Esophagus squamous epithelium (tissue), 5 donors: ENCODE results near the gene C6orf132. TPM values are rescaled to one million over a fixed set of nuclear protein-coding genes. Genes with fewer than 3 reads are reported as not detected.
A peak's percentile ranks its signal among the peaks of the same experiment; 100 is the strongest.

Experiments
- DNase-seq: peaks from one replicate; lab custom pipeline; 2025; lab: John Stamatoyannopoulos, UW
- H3K27ac ChIP-seq, 4 donors: fragments of 200-600 bp; sonication (generic); one replicate each; pipeline ENCODE4 v1.5.1; 2016 to 2019; ENCODE audit warnings: mild to moderate bottlenecking in 1 of 4
- H3K27me3 ChIP-seq, 4 donors: fragments of 200-600 bp; sonication (generic); 1 replicate in 3 of 4; 2 replicates in 1 of 4; pipeline versions ENCODE4 v1.5.1 to v1.6.0; 2017 to 2021; ENCODE audit warnings: antibody characterized with exemption in 1 of 4
- H3K36me3 ChIP-seq, 3 donors: fragments of 200-600 bp; sonication (generic); one replicate each; pipeline ENCODE4 v1.5.1; 2016 to 2019
- H3K4me1 ChIP-seq, 3 donors: fragments of 200-600 bp; sonication (generic); one replicate each; pipeline ENCODE4 v1.5.1; 2017 to 2019
- H3K4me3 ChIP-seq, 4 donors: fragments of 200-600 bp; sonication (generic); 1 replicate in 3 of 4; 2 replicates in 1 of 4; pipeline ENCODE4 v1.5.1; 2016 to 2019; ENCODE audit warnings: mild to moderate bottlenecking in 2 of 4, moderate library complexity in 1 of 4
- H3K9me3 ChIP-seq, 3 donors: fragments of 200-600 bp; sonication (generic); one replicate each; pipeline ENCODE4 v1.5.1; 2016 to 2019
- CTCF ChIP-seq, 6 experiments: fragments of 450-650 bp in 4 of 6; fragments of 200-600 bp in 2 of 6; sonication (generic) in 2 of 6; IDR thresholded peaks; one replicate each; pipeline ENCODE4 v1.5.1; 2016 to 2019; ENCODE audit warnings: antibody characterized with exemption in 6 of 6, mild to moderate bottlenecking in 4 of 6, moderate library complexity in 4 of 6
- POLR2A ChIP-seq, 4 donors: fragments of 450-650 bp; IDR thresholded peaks; one replicate each; pipeline ENCODE4 v1.6.1; 2017; ENCODE audit warnings: antibody characterized with exemption in 4 of 4, mild to moderate bottlenecking in 4 of 4, moderate library complexity in 3 of 4
- WGBS, 2 donors: methylation state at CpG; one replicate each; pipeline ENCODE4 v1.1.5; 2018; 5-methylcytosine and 5-hydroxymethylcytosine counted together
- intact Hi-C: fragments of 100-400 bp; cut with DNase I; formaldehyde crosslinking; loops from one replicate; pipeline ENCODE4 v1.15.0; 2022
- total RNA-seq, 4 donors: library from RNA; depleted of rRNA; stranded (reverse); fragments of >200 nt; gene quantifications; one replicate each; pipeline ENCODE4 v1.1.0, GENCODE V29; 2016
- donor health status: DM: yes; HTN: yes; CAD: no.

Gene C6orf132
- total RNA-seq, 4 donors from 2014 or later = 87.8 to 254 (median 142) TPM

- no peak for DNase-seq
- Histone ChIP-seq H3K27ac (no peak overlapping the region), H3K4me3 (no peak overlapping the region), H3K36me3 (no peaks in the 10 kb centered on the region), H3K27me3 (no peaks in the 10 kb centered on the region), H3K9me3 (no peaks in the 10 kb centered on the region), H3K4me1 (peaks cover 0 to 17% (median 0%) of the 10 kb centered on the region in 3 donors)
- 70 to 86% methylated on average over 6 of the region's 6 CpGs for WGBS, 2 donors
- TF ChIP-seq CTCF (IDR thresholded peaks at IDR 0.05) (no peak), POLR2A (IDR thresholded peaks at IDR 0.05) (no peak)
- intact Hi-C loops = loop anchor here (10.0 kb wide), 1 partner anchor 46 kb away; the partner anchor contains the start of gene MRPS10
Observed at GRCh38 chr6:42168650-42169049, 26.2 kb upstream of the C6orf132 start.

GRCh38 chr6:42166444-42167141 is 24.2 kb upstream of the C6orf132 start:
- H3K4me1 ChIP-seq = peaks cover 0 to 17% (median 0%) of the 10 kb centered on the region in 3 donors
- TF ChIP-seq CTCF (IDR thresholded peaks at IDR 0.05) = peak; percentile 82 to 97 (median 96)
- no peak for TF ChIP-seq POLR2A (IDR thresholded peaks at IDR 0.05)
- no peaks in the 10 kb centered on the region for H3K9me3 ChIP-seq
- no peak for DNase-seq
- H3K27me3 ChIP-seq = no peaks in the 10 kb centered on the region
- peak overlapping the region in 2 of 4 donors; percentile 39 to 44 for H3K27ac ChIP-seq
- H3K4me3 ChIP-seq = no peak overlapping the region
- WGBS, 2 donors = 2 to 3% methylated on average over 4 to 7 of the region's 8 CpGs
- no peaks in the 10 kb centered on the region for H3K36me3 ChIP-seq
- intact Hi-C loops = loop anchor here (2.0 to 10.0 kb wide), 2 partner anchors 48 to 90 kb away; partner anchors contain the start of gene MRPS10

- no peak overlapping the region for H3K27ac ChIP-seq
- no peak overlapping the region for H3K4me3 ChIP-seq
- WGBS, 2 donors = 67 to 77% methylated on average over 8 to 9 of the region's 9 CpGs
- peaks cover 6 to 30% (median 8%) of the 10 kb centered on the region in 3 donors for H3K4me1 ChIP-seq
- no peaks in the 10 kb centered on the region for H3K9me3 ChIP-seq
- TF ChIP-seq POLR2A (IDR thresholded peaks at IDR 0.05) (no peak), CTCF (IDR thresholded peaks at IDR 0.05) (no peak)
- intact Hi-C loops = loop anchor here (10.0 kb wide), 1 partner anchor 50 kb away; the partner anchor contains the start of gene MRPS10
- no peak for DNase-seq
- H3K36me3 ChIP-seq = no peaks in the 10 kb centered on the region
- H3K27me3 ChIP-seq = no peaks in the 10 kb centered on the region
Observed at GRCh38 chr6:42165016-42165415, 22.6 kb upstream of the C6orf132 start.

GRCh38 chr6:42163981-42164380 is 21.6 kb upstream of the C6orf132 start:
- 0 to 17% methylated on average over 1 of the region's 1 CpG for WGBS, 2 donors
- H3K36me3 ChIP-seq = no peaks in the 10 kb centered on the region
- no peaks in the 10 kb centered on the region for H3K9me3 ChIP-seq
- intact Hi-C loops = loop anchor here (10.0 kb wide), 1 partner anchor 51 kb away; the partner anchor contains the start of gene MRPS10
- no peak overlapping the region for H3K27ac ChIP-seq
- DNase-seq = no peak
- H3K4me3 ChIP-seq = no peak overlapping the region
- TF ChIP-seq CTCF (IDR thresholded peaks at IDR 0.05) (no peak), POLR2A (IDR thresholded peaks at IDR 0.05) (no peak)
- H3K27me3 ChIP-seq = no peaks in the 10 kb centered on the region
- H3K4me1 ChIP-seq = peaks cover 8 to 41% (median 10%) of the 10 kb centered on the region in 3 donors

GRCh38 chr6:42162812-42163211 is 20.4 kb upstream of the C6orf132 start:
- no peak for TF ChIP-seq POLR2A (IDR thresholded peaks at IDR 0.05)
- no peak for TF ChIP-seq CTCF (IDR thresholded peaks at IDR 0.05)
- Histone ChIP-seq H3K4me3 (no peak overlapping the region), H3K9me3 (no peaks in the 10 kb centered on the region), H3K27ac (no peak overlapping the region), H3K27me3 (no peaks in the 10 kb centered on the region), H3K4me1 (peaks cover 13 to 52% (median 13%) of the 10 kb centered on the region in 3 donors), H3K36me3 (no peaks in the 10 kb centered on the region)
- no peak for DNase-seq
- WGBS, 2 donors = 20 to 84% methylated on average over 1 to 6 of the region's 13 CpGs
- intact Hi-C loops = loop anchor here (10.0 kb wide), 1 partner anchor 52 kb away; the partner anchor contains the start of gene MRPS10
